IMR-90 (cell line): ENCODE measurements around the gene TACC3. TPM values are rescaled to one million over a fixed set of nuclear protein-coding genes. Genes with fewer than 3 reads are reported as not detected.

Experiments
- ATAC-seq: fragments of 200-7000 bp; cut with Tn5 transposase; 2 replicates; pipeline ENCODE4 v1.9.1; 2020; ENCODE audit warnings: low read depth, mild to moderate bottlenecking, moderate library complexity
- BruUV-seq: library from RNA; stranded (reverse); fragments of 400-500 nt; replicated peaks from 2 replicates; lab custom pipeline; 2021; lab: Mats Ljungman, UMichigan
- CTCF ChIA-PET: fragments of 300-600 bp; formaldehyde crosslinking; extraction: SDS; loops from one replicate; lab custom pipeline; 2021; ENCODE audit warnings: antibody characterized with exemption; lab: Yijun Ruan, JAX
- POLR2A ChIA-PET: fragments of 300-600 bp; sonication (Branson Sonifier 250); formaldehyde crosslinking; loops from one replicate; lab custom pipeline; 2022; ENCODE audit warnings: antibody characterized with exemption; ENCODE audit not compliant: unreplicated experiment; lab: Charles Lee
- DNase-seq: peaks from one replicate; pipeline ENCODE4 v3.0.0; 2013
- H2AFZ ChIP-seq: replicated peaks from 2 replicates; pipeline ENCODE3; 2013; ENCODE audit warnings: low read length, mild to moderate bottlenecking; ENCODE audit not compliant: poor library complexity
- H2AK5ac ChIP-seq: 2 replicates; pipeline ENCODE4 v1.6.1; 2013; ENCODE audit warnings: low read depth, low read length, inconsistent platforms
- H2AK9ac ChIP-seq: replicated peaks from 2 replicates; pipeline ENCODE3; 2013; ENCODE audit warnings: mild to moderate bottlenecking, low read depth, low read length, moderate library complexity; ENCODE audit not compliant: poor library complexity
- H2BK120ac ChIP-seq: 2 replicates; pipeline ENCODE4 v1.6.1; 2013; ENCODE audit warnings: low read depth, low read length, inconsistent platforms
- H2BK15ac ChIP-seq: 3 replicates; pipeline ENCODE4 v1.6.1; 2013; ENCODE audit warnings: low read depth, low read length, inconsistent platforms
- H2BK20ac ChIP-seq: 2 replicates; pipeline ENCODE4 v1.6.1; 2013; ENCODE audit warnings: low read depth, mild to moderate bottlenecking, inconsistent platforms, low read length, moderate library complexity
- H2BK5ac ChIP-seq: 2 replicates; pipeline ENCODE4 v1.6.1; 2013; ENCODE audit warnings: mild to moderate bottlenecking, low read depth, low read length, inconsistent platforms; ENCODE audit not compliant: poor library complexity, severe bottlenecking
- H3K14ac ChIP-seq: replicated peaks from 2 replicates; pipeline ENCODE4 v1.6.1; 2013; ENCODE audit warnings: low read depth, low read length, inconsistent platforms
- H3K18ac ChIP-seq: 2 replicates; pipeline ENCODE4 v1.6.1; 2013; ENCODE audit warnings: low read depth, low read length, control low read depth
- H3K23ac ChIP-seq: 2 replicates; pipeline ENCODE4 v1.6.1; 2013; ENCODE audit warnings: low read depth, low read length, inconsistent platforms
- H3K27ac ChIP-seq: 2 replicates; pipeline ENCODE4 v1.5.1; 2013; ENCODE audit warnings: mild to moderate bottlenecking, control low read depth, low read length; ENCODE audit not compliant: insufficient read depth
- H3K27me3 ChIP-seq: 2 replicates; pipeline ENCODE4 v1.6.1; 2013; ENCODE audit warnings: low read length; ENCODE audit not compliant: control insufficient read depth, insufficient read depth
- H3K36me3 ChIP-seq: 2 replicates; pipeline ENCODE4 v1.6.1; 2013; ENCODE audit warnings: low read length, mixed read lengths; ENCODE audit not compliant: control insufficient read depth, insufficient read depth
- H3K4ac ChIP-seq: 2 replicates; pipeline ENCODE4 v1.6.1; 2013; ENCODE audit warnings: low read depth, low read length, inconsistent platforms
- H3K4me1 ChIP-seq: 2 replicates; pipeline ENCODE4 v1.6.1; 2013; ENCODE audit warnings: low read length, mixed read lengths; ENCODE audit not compliant: control insufficient read depth, insufficient read depth
- H3K4me2 ChIP-seq: 2 replicates; pipeline ENCODE4 v1.6.1; 2013; ENCODE audit warnings: low read depth, mild to moderate bottlenecking, control low read depth, low read length, moderate library complexity
- H3K4me3 ChIP-seq: 2 replicates; pipeline ENCODE4 v1.5.1; 2013; ENCODE audit warnings: low read depth, mild to moderate bottlenecking, control low read depth, low read length, moderate library complexity; ENCODE audit not compliant: insufficient read depth
- H3K56ac ChIP-seq: 2 replicates; pipeline ENCODE4 v1.6.1; 2013; ENCODE audit warnings: low read length, inconsistent platforms; ENCODE audit not compliant: insufficient read depth; ENCODE audit errors: extremely low read depth
- H3K79me1 ChIP-seq, 2 experiments: 2 replicates each; pipeline ENCODE4 v1.6.1; 2013; ENCODE audit warnings: low read length in 2 of 2, inconsistent platforms in 1 of 2, low read depth in 1 of 2
- H3K9ac ChIP-seq: 2 replicates; pipeline ENCODE4 v1.6.1; 2013; ENCODE audit warnings: low read depth, low read length, control low read depth
- H3K9me1 ChIP-seq: 2 replicates; pipeline ENCODE4 v1.6.1; 2013; ENCODE audit warnings: low read length, inconsistent platforms; ENCODE audit not compliant: insufficient read depth
- H3K9me3 ChIP-seq: 2 replicates; pipeline ENCODE4 v1.6.1; 2013; ENCODE audit warnings: low read length; ENCODE audit not compliant: control insufficient read depth, insufficient read depth
- H4K20me1 ChIP-seq: 2 replicates; pipeline ENCODE4 v1.6.1; 2013; ENCODE audit warnings: low read length, inconsistent platforms; ENCODE audit not compliant: insufficient read depth
- H4K5ac ChIP-seq: 2 replicates; pipeline ENCODE4 v1.6.1; 2013; ENCODE audit warnings: mild to moderate bottlenecking, low read depth, low read length, control low read depth
- H4K8ac ChIP-seq, 2 experiments: 2 replicates each; pipeline ENCODE4 v1.6.1; 2013; ENCODE audit warnings: low read depth in 2 of 2, low read length in 2 of 2, control low read depth in 1 of 2, inconsistent platforms in 1 of 2
- H4K91ac ChIP-seq: 2 replicates; pipeline ENCODE4 v1.6.1; 2013; ENCODE audit warnings: low read depth, low read length, inconsistent platforms; ENCODE audit not compliant: insufficient read depth
- CEBPB ChIP-seq: IDR thresholded peaks from 2 replicates; pipeline ENCODE4 v1.6.1; 2012; ENCODE audit warnings: low read depth, low read length, improper control_type of control experiment
- MAZ ChIP-seq: IDR thresholded peaks from 2 replicates; pipeline ENCODE4 v1.6.1; 2012; ENCODE audit warnings: low read depth, mild to moderate bottlenecking, low read length, improper control_type of control experiment, moderate library complexity, borderline replicate concordance
- WGBS, 2 experiments: methylation state at CpG; one replicate each; pipeline versions ENCODE4 v1.1.5 to v1.1.7; 2013; ENCODE audit warnings: missing lambda C conversion rate in 2 of 2; ENCODE audit not compliant: insufficient read length in 1 of 2; ENCODE audit errors: extremely low coverage in 2 of 2; 5-methylcytosine and 5-hydroxymethylcytosine counted together
- dilution Hi-C: fragments of 300-500 bp; cut with HindIII; formaldehyde crosslinking; loops from one replicate; pipeline ENCODE4 v1.14.3; 2018; ENCODE audit warnings: low sequenced_read_pairs; ENCODE audit not compliant: unreplicated experiment
- in situ Hi-C: fragments of 300-500 bp; cut with MboI; formaldehyde crosslinking; loops from 3 replicates; pipeline ENCODE4 v1.14.3; 2019; ENCODE audit warnings: low sequenced_read_pairs, inconsistent platforms, mixed read lengths
- intact Hi-C: fragments of 100-400 bp; cut with micrococcal nuclease; formaldehyde crosslinking; loops from 2 replicates; pipeline ENCODE4 v1.10.0; 2022
- polyA plus RNA-seq, 3 experiments: library from polyadenylated mRNA; depleted of rRNA; stranded (reverse); fragments of >200 nt; gene quantifications; 2 replicates each; pipeline ENCODE4 v1.2.3, GENCODE V29; 2012; ENCODE audit warnings: low replicate concordance in 1 of 3
- total RNA-seq: library from RNA; depleted of rRNA; stranded (reverse); fragments of >200 nt; gene quantifications from 2 replicates; pipeline ENCODE4 v1.2.3, GENCODE V29; 2012

The TACC3 gene
- total and polyA plus RNA-seq, 2 of the 4 experiments (the other 2 are of a cell fraction) = 15.1 to 49.7 TPM

DNA sequence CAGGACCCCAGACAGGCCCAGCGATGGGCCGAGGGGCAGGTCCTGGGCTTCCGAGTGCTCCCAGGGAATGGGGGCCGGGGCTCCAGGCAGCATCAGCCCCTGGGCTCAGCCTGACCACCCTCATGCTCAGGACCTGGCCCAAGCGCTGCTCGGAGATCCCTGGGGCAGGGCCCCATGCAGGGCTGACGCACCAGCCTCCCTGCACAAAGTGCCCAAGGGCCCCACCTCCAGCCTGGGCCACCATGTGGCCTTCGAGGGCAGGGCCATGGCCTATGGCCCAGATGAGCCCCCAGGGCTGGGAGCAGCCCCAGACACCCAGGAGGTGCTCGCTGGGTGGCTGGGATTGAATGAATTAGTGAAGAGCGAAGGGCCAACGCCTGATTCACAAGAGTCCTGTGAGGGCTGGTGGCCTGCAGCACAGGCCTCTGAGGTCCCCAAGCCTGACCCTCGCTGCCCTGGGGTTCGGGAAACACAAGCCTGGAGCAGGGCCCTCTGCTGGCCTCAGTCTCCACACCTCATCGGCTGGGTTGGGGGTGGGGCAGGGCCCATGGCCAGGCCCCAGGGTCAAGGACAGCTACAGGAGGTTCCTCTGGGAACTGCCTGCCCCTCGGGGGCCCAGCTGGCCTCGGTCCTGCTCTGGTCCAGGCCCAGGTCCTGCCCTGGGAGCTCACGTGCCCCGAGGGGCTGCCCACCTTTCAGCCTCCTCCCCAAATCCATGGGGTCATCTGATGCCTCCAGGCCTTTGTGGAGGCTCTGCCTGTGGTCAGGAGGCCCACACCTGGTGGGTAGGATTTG, 58.5 kb downstream of the TACC3 start:
- Histone ChIP-seq H3K9me1 (no peaks in the 10 kb centered on the region), H2BK5ac (no peak overlapping the region), H4K20me1 (no peaks in the 10 kb centered on the region), H2AK5ac (no peak overlapping the region), H2AFZ (no peak overlapping the region), H3K27me3 (peaks cover 10% of the 10 kb centered on the region; the same call in 1 of the 2 replicates), H2BK20ac (no peak overlapping the region), H4K5ac (no peak overlapping the region), H3K79me1 (no peaks in the 10 kb centered on the region), H3K9me3 (no peaks in the 10 kb centered on the region), H2BK15ac (no peak overlapping the region), H3K56ac (no peak overlapping the region), H3K4me2 (no peak overlapping the region), H3K18ac (no peak overlapping the region), H4K91ac (no peak overlapping the region), H3K36me3 (no peaks in the 10 kb centered on the region), H3K9ac (no peak overlapping the region), H3K4me3 (no peak overlapping the region), H3K4ac (no peak overlapping the region), H3K4me1 (peaks cover 6% of the 10 kb centered on the region; the same call in 1 of the 2 replicates), H3K27ac (no peak overlapping the region), H3K23ac (no peak overlapping the region), H3K14ac (no peak overlapping the region), H4K8ac (no peak overlapping the region), H2BK120ac (no peak overlapping the region), H2AK9ac (no peak overlapping the region)
- no TSS peak for BruUV-seq
- WGBS, 2 experiments = 61% methylated on average over 3 of the region's 18 CpGs; no CpG with 5 or more reads in 1 of the 2 experiments
- in situ Hi-C loops = no loop called here
- DNase-seq = no peak
- POLR2A ChIA-PET = no interaction called here
- CTCF ChIA-PET = no interaction called here
- dilution Hi-C loops = no loop called here
- intact Hi-C loops = no loop called here
- no peak for ATAC-seq
- TF ChIP-seq MAZ = no peak
- no peak for TF ChIP-seq CEBPB
